PC-3 (cell line): ENCODE measurements around the gene SNX15.
"Not testable (repeated sequence)": the region's sequence is repeated elsewhere in the genome, so short reads cannot be mapped to it uniquely, and the experiment has no call there.

Experiments used
- EZH2 ChIP-seq: fragments of 300-600 bp; sonication (generic); IDR thresholded peaks from one replicate; pipeline ENCODE4 v1.6.1; 2017; ENCODE audit warnings: antibody characterized with exemption, mild to moderate bottlenecking, low read length; ENCODE audit not compliant: unreplicated experiment
- EZH2phosphoT487 ChIP-seq: fragments of 300-600 bp; sonication (generic); IDR thresholded peaks from 2 replicates; pipeline ENCODE4 v1.6.1; 2018; ENCODE audit warnings: mild to moderate bottlenecking, antibody characterized with exemption, low read length, borderline replicate concordance
- TF ChIP-seq, protein P1 (sequence below): fragments of 300-600 bp; sonication (generic); conservative IDR thresholded peaks from 2 replicates; pipeline ENCODE4 v1.5.1; 2017; ENCODE audit warnings: antibody characterized with exemption, low read depth, mild to moderate bottlenecking, low read length

DNA sequence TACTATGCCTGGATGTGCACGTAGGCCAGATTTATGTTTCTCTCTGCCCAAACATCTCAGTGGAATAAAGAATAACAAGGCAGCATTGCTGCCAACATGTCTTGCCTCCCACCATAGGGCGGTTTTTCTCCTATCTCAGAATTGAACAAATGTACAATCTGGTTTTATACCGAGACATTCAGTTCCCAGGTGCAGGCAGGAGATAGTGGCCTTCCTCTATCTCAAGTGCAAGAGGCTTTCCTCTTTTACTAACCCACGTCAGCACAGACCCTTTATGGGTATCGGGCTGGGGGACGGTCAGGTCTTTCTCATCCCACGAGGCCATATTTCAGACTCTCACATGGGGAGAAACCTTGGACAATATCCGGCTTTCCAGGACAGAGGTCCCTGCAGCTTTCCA lies 3.7 kb upstream of the SNX15 start:
- TF ChIP-seq EZH2phosphoT487, EZH2: not testable (repeated sequence)
- TF ChIP-seq, protein P1, sequence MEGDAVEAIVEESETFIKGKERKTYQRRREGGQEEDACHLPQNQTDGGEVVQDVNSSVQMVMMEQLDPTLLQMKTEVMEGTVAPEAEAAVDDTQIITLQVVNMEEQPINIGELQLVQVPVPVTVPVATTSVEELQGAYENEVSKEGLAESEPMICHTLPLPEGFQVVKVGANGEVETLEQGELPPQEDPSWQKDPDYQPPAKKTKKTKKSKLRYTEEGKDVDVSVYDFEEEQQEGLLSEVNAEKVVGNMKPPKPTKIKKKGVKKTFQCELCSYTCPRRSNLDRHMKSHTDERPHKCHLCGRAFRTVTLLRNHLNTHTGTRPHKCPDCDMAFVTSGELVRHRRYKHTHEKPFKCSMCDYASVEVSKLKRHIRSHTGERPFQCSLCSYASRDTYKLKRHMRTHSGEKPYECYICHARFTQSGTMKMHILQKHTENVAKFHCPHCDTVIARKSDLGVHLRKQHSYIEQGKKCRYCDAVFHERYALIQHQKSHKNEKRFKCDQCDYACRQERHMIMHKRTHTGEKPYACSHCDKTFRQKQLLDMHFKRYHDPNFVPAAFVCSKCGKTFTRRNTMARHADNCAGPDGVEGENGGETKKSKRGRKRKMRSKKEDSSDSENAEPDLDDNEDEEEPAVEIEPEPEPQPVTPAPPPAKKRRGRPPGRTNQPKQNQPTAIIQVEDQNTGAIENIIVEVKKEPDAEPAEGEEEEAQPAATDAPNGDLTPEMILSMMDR, result not testable (repeated sequence)
